Natural killer cell (primary cell): ENCODE data around the gene GOLGA2. TPM values are rescaled to one million over a fixed set of nuclear protein-coding genes. Genes with fewer than 3 reads are reported as not detected.

Source experiments
- ATAC-seq, 3 donors: fragments of 150-1000 bp in 2 of 3; fragments of 200-7000 bp in 1 of 3; cut with Tn5 transposase; 1 replicate in 1 of 3; 2 replicates in 2 of 3; pipeline ENCODE4 v1.10.0; 2021; ENCODE audit warnings: mild to moderate bottlenecking in 2 of 3, moderate library complexity in 2 of 3
- DNase-seq, 2 donors: peaks; one replicate each; pipeline versions ENCODE4 v3.0.0 to v3.0.0-alpha.2; 2013 to 2021; ENCODE audit warnings: mixed read lengths in 1 of 2
- H3K27ac ChIP-seq: one replicate; pipeline ENCODE4 v1.5.1; 2013; ENCODE audit warnings: mild to moderate bottlenecking, low read length
- H3K27me3 ChIP-seq: one replicate; pipeline ENCODE4 v1.6.1; 2013; ENCODE audit warnings: low read length; ENCODE audit not compliant: control insufficient read depth, insufficient read depth
- H3K36me3 ChIP-seq: one replicate; pipeline ENCODE4 v1.6.1; 2013; ENCODE audit warnings: low read length; ENCODE audit not compliant: control insufficient read depth, insufficient read depth
- H3K4me1 ChIP-seq: one replicate; pipeline ENCODE4 v1.6.1; 2013; ENCODE audit warnings: low read length; ENCODE audit not compliant: control insufficient read depth, insufficient read depth
- H3K4me3 ChIP-seq: one replicate; pipeline ENCODE4 v1.5.1; 2013; ENCODE audit warnings: low read length
- H3K9me3 ChIP-seq: one replicate; pipeline ENCODE4 v1.6.1; 2013; ENCODE audit warnings: low read length; ENCODE audit not compliant: control insufficient read depth, insufficient read depth
- H3K27ac Mint-ChIP-seq, 2 donors: one replicate each; pipeline ENCODE4 v1.8.0; 2022; ENCODE audit warnings: mild to moderate bottlenecking in 2 of 2, mixed read lengths in 2 of 2, moderate library complexity in 1 of 2
- H3K27me3 Mint-ChIP-seq, 2 donors: one replicate each; pipeline ENCODE4 v1.8.0; 2022; ENCODE audit warnings: low read depth in 2 of 2, mixed read lengths in 2 of 2
- H3K36me3 Mint-ChIP-seq: one replicate; pipeline ENCODE4 v1.8.0; 2022; ENCODE audit warnings: mixed read lengths
- H3K4me1 Mint-ChIP-seq, 2 donors: one replicate each; pipeline ENCODE4 v1.8.0; 2022; ENCODE audit warnings: mixed read lengths in 2 of 2
- H3K4me3 Mint-ChIP-seq: one replicate; pipeline ENCODE4 v1.8.0; 2022; ENCODE audit warnings: mild to moderate bottlenecking, moderate library complexity, mixed read lengths
- H3K9me3 Mint-ChIP-seq, 2 donors: one replicate each; pipeline ENCODE4 v1.8.0; 2022; ENCODE audit warnings: mixed read lengths in 2 of 2
- CTCF ChIP-seq: fragments of 200-600 bp; IDR thresholded peaks from one replicate; pipeline ENCODE4 v1.8.0; 2022; ENCODE audit warnings: antibody characterized with exemption
- WGBS: methylation state at CpG from one replicate; pipeline ENCODE4 v1.1.7; 2013; ENCODE audit warnings: missing lambda C conversion rate; ENCODE audit not compliant: insufficient coverage; 5-methylcytosine and 5-hydroxymethylcytosine counted together
- intact Hi-C: fragments of 100-400 bp; cut with micrococcal nuclease; formaldehyde crosslinking; loops from one replicate; pipeline ENCODE4 v1.14.2; 2022
- total RNA-seq, 4 donors: library from RNA; stranded (reverse); fragments of 120-200 nt in 1 of 4; gene quantifications; one replicate each; pipeline versions ENCODE4 v1.2.3 to v1.2.4, GENCODE V29; 2013 to 2022

Gene GOLGA2
- total RNA-seq, 3 donors from 2014 or later (not counting 1 experiment from before 2014, with no cell fraction given) = 78.0 to 101 (median 90.9) TPM

- H3K27ac Mint-ChIP-seq = no peak overlapping the region
- no peaks in the 10 kb centered on the region for H3K4me1 Mint-ChIP-seq
- H3K4me3 ChIP-seq = no peak overlapping the region
- ATAC-seq (no peak), DNase-seq (no peak)
- no peaks in the 10 kb centered on the region for H3K27me3 ChIP-seq
- intact Hi-C loops = no loop called here
- no peaks in the 10 kb centered on the region for H3K27me3 Mint-ChIP-seq
- no peaks in the 10 kb centered on the region for H3K36me3 Mint-ChIP-seq
- H3K27ac ChIP-seq = no peak overlapping the region
- no peak for TF ChIP-seq CTCF
- WGBS = 96% methylated on average over 10 of the region's 10 CpGs
- H3K36me3 ChIP-seq = peaks cover 36% of the 10 kb centered on the region
- no peaks in the 10 kb centered on the region for H3K4me1 ChIP-seq
- H3K4me3 Mint-ChIP-seq = no peak overlapping the region
- H3K9me3 ChIP-seq = no peaks in the 10 kb centered on the region
- no peaks in the 10 kb centered on the region for H3K9me3 Mint-ChIP-seq
Measured at GRCh38 chr9:128310461-128310860, 34.7 kb upstream of the GOLGA2 start.

- intact Hi-C loops = no loop called here
- ATAC-seq (no peak), DNase-seq (no peak)
- 97% methylated on average over 16 of the region's 16 CpGs for whole genome bisulfite sequencing
- no peak overlapping the region for H3K4me3 Mint-ChIP-seq
- H3K4me1 ChIP-seq = no peaks in the 10 kb centered on the region
- H3K36me3 Mint-ChIP-seq = no peaks in the 10 kb centered on the region
- H3K9me3 Mint-ChIP-seq = no peaks in the 10 kb centered on the region
- no peak overlapping the region for H3K27ac ChIP-seq
- no peaks in the 10 kb centered on the region for H3K27me3 ChIP-seq
- no peaks in the 10 kb centered on the region for H3K9me3 ChIP-seq
- no peak overlapping the region for H3K4me3 ChIP-seq
- peaks cover 29% of the 10 kb centered on the region for H3K36me3 ChIP-seq
- no peaks in the 10 kb centered on the region for H3K4me1 Mint-ChIP-seq
- TF ChIP-seq CTCF = no peak
- no peaks in the 10 kb centered on the region for H3K27me3 Mint-ChIP-seq
- no peak overlapping the region for H3K27ac Mint-ChIP-seq
Measured at GRCh38 chr9:128309551-128309950, 33.7 kb upstream of the GOLGA2 start.

- no peak overlapping the region for H3K4me3 Mint-ChIP-seq
- no peak for TF ChIP-seq CTCF
- H3K27ac ChIP-seq = no peak overlapping the region
- ATAC-seq (no peak), DNase-seq (no peak)
- H3K36me3 Mint-ChIP-seq = no peaks in the 10 kb centered on the region
- no peaks in the 10 kb centered on the region for H3K4me1 ChIP-seq
- 90% methylated on average over 5 of the region's 5 CpGs for WGBS
- no peaks in the 10 kb centered on the region for H3K9me3 ChIP-seq
- no peak overlapping the region for H3K4me3 ChIP-seq
- no peak overlapping the region for H3K27ac Mint-ChIP-seq
- no peaks in the 10 kb centered on the region for H3K27me3 Mint-ChIP-seq
- no peaks in the 10 kb centered on the region for H3K9me3 Mint-ChIP-seq
- intact Hi-C loops = no loop called here
- no peaks in the 10 kb centered on the region for H3K27me3 ChIP-seq
- H3K36me3 ChIP-seq = peaks cover 10% of the 10 kb centered on the region
- H3K4me1 Mint-ChIP-seq = no peaks in the 10 kb centered on the region
Measured at GRCh38 chr9:128304971-128305288, 29.1 kb upstream of the GOLGA2 start.

- no peak overlapping the region for H3K27ac ChIP-seq
- ATAC-seq (no peak), DNase-seq (no peak)
- TF ChIP-seq CTCF = no peak
- Mint-ChIP-seq H3K27ac (no peak overlapping the region), H3K36me3 (no peaks in the 10 kb centered on the region), H3K4me3 (no peak overlapping the region), H3K9me3 (no peaks in the 10 kb centered on the region), H3K27me3 (no peaks in the 10 kb centered on the region), H3K4me1 (no peaks in the 10 kb centered on the region)
- H3K9me3 ChIP-seq = no peaks in the 10 kb centered on the region
- H3K4me3 ChIP-seq = no peak overlapping the region
- no peaks in the 10 kb centered on the region for H3K4me1 ChIP-seq
- intact Hi-C loops = no loop called here
- H3K36me3 ChIP-seq = peaks cover 5% of the 10 kb centered on the region
- WGBS = 93% methylated on average over 5 of the region's 9 CpGs
- H3K27me3 ChIP-seq = no peaks in the 10 kb centered on the region
Measured at GRCh38 chr9:128304136-128304970, 28.5 kb upstream of the GOLGA2 start.
